SU-DHL-6 (cell line): Measurements from ENCODE around the gene MLH3.

Experiments used
- H2AFZ ChIP-seq: fragments of 200-600 bp; sonication (generic); 2 replicates; pipeline ENCODE4 v1.6.1; 2014; ENCODE audit warnings: low read depth, mild to moderate bottlenecking, moderate library complexity, mixed read lengths, antibody characterized with exemption, low read length; ENCODE audit not compliant: severe bottlenecking
- H3F3A ChIP-seq: fragments of 200-600 bp; shearing (Covaris generic); 2 replicates; pipeline ENCODE4 v1.6.0; 2016; ENCODE audit warnings: antibody characterized with exemption, mild to moderate bottlenecking; ENCODE audit not compliant: insufficient read depth
- H3K27ac ChIP-seq: fragments of 200-600 bp; sonication (generic); 2 replicates; pipeline ENCODE4 v1.5.1; 2016; ENCODE audit warnings: low read depth, mild to moderate bottlenecking, low read length, moderate library complexity, mixed read lengths
- H3K27me3 ChIP-seq: fragments of 200-600 bp; sonication (generic), shearing (Covaris generic); 2 replicates; pipeline ENCODE4 v1.6.0; 2014; ENCODE audit warnings: mild to moderate bottlenecking, low read length
- H3K36me3 ChIP-seq: fragments of 200-600 bp; sonication (generic); 2 replicates; pipeline ENCODE4 v1.6.1; 2014; ENCODE audit warnings: mild to moderate bottlenecking, low read length, mixed read lengths
- H3K4me2 ChIP-seq: fragments of 300-600, 200-600 bp; shearing (Covaris generic), sonication (generic); 2 replicates; pipeline ENCODE4 v1.6.0; 2014; ENCODE audit warnings: low read length, low read depth, mild to moderate bottlenecking; ENCODE audit not compliant: poor library complexity, severe bottlenecking
- H3K4me3 ChIP-seq: fragments of 200-600 bp; sonication (generic); 2 replicates; pipeline ENCODE4 v1.5.1; 2014; ENCODE audit warnings: antibody characterized with exemption, low read length, mild to moderate bottlenecking, mixed read lengths; ENCODE audit not compliant: insufficient read depth, poor library complexity, severe bottlenecking
- H3K79me2 ChIP-seq: fragments of 200-600 bp; sonication (generic); 2 replicates; pipeline ENCODE4 v1.6.1; 2014; ENCODE audit warnings: mild to moderate bottlenecking, low read length, moderate library complexity; ENCODE audit not compliant: insufficient read depth
- H3K9ac ChIP-seq: fragments of 200-600 bp; sonication (generic); 2 replicates; pipeline ENCODE4 v1.7.0; 2014; ENCODE audit warnings: mild to moderate bottlenecking, low read length
- H3K9me2 ChIP-seq: fragments of 200-600 bp; sonication (generic); replicated peaks from 2 replicates; pipeline ENCODE4 v1.6.1; 2014; ENCODE audit warnings: low read length; ENCODE audit not compliant: insufficient read depth
- H3K9me3 ChIP-seq: fragments of 200-600 bp; sonication (generic); 2 replicates; pipeline ENCODE4 v1.6.1; 2014; ENCODE audit warnings: low read length, mixed read lengths; ENCODE audit not compliant: insufficient read depth
- H4K20me1 ChIP-seq: fragments of 200-600 bp; sonication (generic); 2 replicates; pipeline ENCODE4 v1.6.1; 2014; ENCODE audit warnings: low read depth, mild to moderate bottlenecking, antibody characterized with exemption, low read length, moderate library complexity, mixed read lengths
- CTCF ChIP-seq: fragments of 200-600 bp; sonication (generic); IDR thresholded peaks from one replicate; pipeline ENCODE4 v1.5.1; 2017; ENCODE audit warnings: antibody characterized with exemption, mild to moderate bottlenecking, low read length, moderate library complexity; ENCODE audit not compliant: insufficient read depth, poor library complexity, severe bottlenecking
- EZH2phosphoT487 ChIP-seq: fragments of 200-600 bp; sonication (generic), shearing (Covaris generic); conservative IDR thresholded peaks from 2 replicates; pipeline ENCODE4 v1.6.1; 2018; ENCODE audit warnings: mild to moderate bottlenecking, antibody characterized with exemption, low read length, moderate library complexity, mixed read lengths

Gene MLH3

DNA sequence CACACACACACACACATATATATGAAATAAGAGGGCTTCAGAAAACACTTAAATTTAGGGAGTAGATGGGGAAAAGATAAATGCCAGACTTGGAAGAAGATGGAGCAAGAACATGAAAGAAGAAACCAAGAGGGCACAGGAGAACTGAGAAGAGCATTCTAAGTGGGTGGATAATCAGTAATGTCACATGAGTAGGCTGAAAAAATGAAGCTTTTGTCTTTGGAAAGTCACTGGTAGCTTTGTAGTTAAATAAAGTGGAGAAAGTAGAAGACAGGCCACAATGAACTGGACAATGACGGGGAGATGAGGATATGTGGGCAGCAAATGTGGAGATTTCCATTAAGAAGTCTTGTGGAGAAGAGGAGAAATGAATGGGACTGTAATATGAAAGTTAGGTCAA is 15.9 kb upstream of the MLH3 start:
- Histone ChIP-seq H3K9ac (no peak overlapping the region), H3K4me3 (no peak overlapping the region), H4K20me1 (no peaks in the 10 kb centered on the region), H2AFZ (no peak overlapping the region), H3K9me2 (no peaks in the 10 kb centered on the region), H3K79me2 (peaks cover 19% of the 10 kb centered on the region), H3K36me3 (no peaks in the 10 kb centered on the region), H3K9me3 (no peaks in the 10 kb centered on the region), H3F3A (peaks cover 9% of the 10 kb centered on the region; the same call in 1 of the 2 replicates), H3K4me2 (no peak overlapping the region), H3K27ac (no peak overlapping the region), H3K27me3 (no peaks in the 10 kb centered on the region)
- TF ChIP-seq EZH2phosphoT487 (no peak), CTCF (no peak)

DNA sequence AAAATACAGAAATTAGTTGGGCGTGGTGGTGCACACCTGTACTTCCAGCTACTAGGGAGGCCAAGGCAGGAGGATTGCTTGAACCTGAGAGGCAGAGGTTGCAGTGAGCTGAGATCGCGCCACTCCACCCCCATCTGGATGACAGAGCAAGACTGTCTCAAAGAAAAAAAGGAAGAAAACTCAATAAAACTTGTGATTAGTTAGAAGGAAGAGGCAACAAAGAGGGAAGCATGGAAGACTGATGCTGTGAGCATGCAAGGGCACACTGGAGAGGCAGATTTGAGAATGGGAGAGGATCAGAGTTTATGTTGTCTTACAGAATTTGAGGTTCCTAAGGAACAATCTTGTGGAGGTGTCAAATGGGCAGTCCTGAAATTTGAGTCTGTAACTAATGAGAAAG is 15.4 kb upstream of the MLH3 start:
- no peak overlapping the region for H3K4me3 ChIP-seq
- H3K27ac ChIP-seq: no peak overlapping the region
- H3F3A ChIP-seq: peaks cover 9% of the 10 kb centered on the region; the same call in 1 of the 2 replicates
- no peak overlapping the region for H2AFZ ChIP-seq
- TF ChIP-seq CTCF: no peak
- TF ChIP-seq EZH2phosphoT487: no peak
- no peaks in the 10 kb centered on the region for H3K9me3 ChIP-seq
- peaks cover 19% of the 10 kb centered on the region for H3K79me2 ChIP-seq
- no peaks in the 10 kb centered on the region for H3K9me2 ChIP-seq
- no peaks in the 10 kb centered on the region for H4K20me1 ChIP-seq
- no peak overlapping the region for H3K9ac ChIP-seq
- H3K4me2 ChIP-seq: no peak overlapping the region
- H3K27me3 ChIP-seq: no peaks in the 10 kb centered on the region
- H3K36me3 ChIP-seq: no peaks in the 10 kb centered on the region

- Histone ChIP-seq H3K4me2 (peak overlapping the region; percentile 64), H3K27me3 (no peaks in the 10 kb centered on the region), H2AFZ (peak overlapping the region; percentile 62), H3K36me3 (peaks cover 20% of the 10 kb centered on the region), H3K4me3 (peak overlapping the region; percentile 85), H3K27ac (no peak overlapping the region), H3K9me2 (no peaks in the 10 kb centered on the region), H3K9me3 (no peaks in the 10 kb centered on the region), H3K9ac (peak overlapping the region; percentile 87), H4K20me1 (no peaks in the 10 kb centered on the region), H3F3A (peaks cover 7% of the 10 kb centered on the region; the same call in 1 of the 2 replicates), H3K79me2 (peaks cover 37% of the 10 kb centered on the region)
- TF ChIP-seq EZH2phosphoT487: no peak
- TF ChIP-seq CTCF: no peak
Measured at GRCh38 chr14:75064205-75064567, 12.9 kb upstream of the MLH3 start.
